Mammary epithelial cell (primary cell): Measurements from ENCODE around the gene FADS6.

Experiments used
- CTCF ChIP-seq, 2 donors: IDR thresholded peaks in 1 of 2; conservative IDR thresholded peaks in 1 of 2; 2 replicates each; pipeline ENCODE4 v1.5.1; 2011 to 2012; ENCODE audit warnings: inconsistent platforms in 2 of 2, low read length in 2 of 2, mild to moderate bottlenecking in 2 of 2, control low read depth in 1 of 2, low read depth in 1 of 2; ENCODE audit not compliant: insufficient read depth in 1 of 2; ENCODE audit errors: extremely low read depth in 1 of 2
- EZH2 ChIP-seq: IDR thresholded peaks from 2 replicates; pipeline ENCODE4 v1.6.1; 2012; ENCODE audit warnings: low read length, inconsistent platforms, borderline replicate concordance

GRCh38 chr17:74918906-74919305 lies 25.5 kb upstream of the FADS6 start:
- TF ChIP-seq CTCF (conservative IDR thresholded peaks at IDR 0.05 in 1 of 2, IDR thresholded peaks at IDR 0.05 in 1 of 2; ENCODE audit: extremely low read depth in 1 of 2, insufficient read depth in 1 of 2, low read depth in 1 of 2, low read length in 2 of 2) (no peak), EZH2 (no peak)
